8988T (cell line): Measurements from ENCODE around the gene RHEB.
"Not testable (repeated sequence)": the region's sequence is repeated elsewhere in the genome, so short reads cannot be mapped to it uniquely, and the experiment has no call there.

Experiments used
- DNase-seq: peaks from one replicate; pipeline ENCODE4 v3.0.0; 2011

The RHEB gene, protein sequence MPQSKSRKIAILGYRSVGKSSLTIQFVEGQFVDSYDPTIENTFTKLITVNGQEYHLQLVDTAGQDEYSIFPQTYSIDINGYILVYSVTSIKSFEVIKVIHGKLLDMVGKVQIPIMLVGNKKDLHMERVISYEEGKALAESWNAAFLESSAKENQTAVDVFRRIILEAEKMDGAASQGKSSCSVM

DNA sequence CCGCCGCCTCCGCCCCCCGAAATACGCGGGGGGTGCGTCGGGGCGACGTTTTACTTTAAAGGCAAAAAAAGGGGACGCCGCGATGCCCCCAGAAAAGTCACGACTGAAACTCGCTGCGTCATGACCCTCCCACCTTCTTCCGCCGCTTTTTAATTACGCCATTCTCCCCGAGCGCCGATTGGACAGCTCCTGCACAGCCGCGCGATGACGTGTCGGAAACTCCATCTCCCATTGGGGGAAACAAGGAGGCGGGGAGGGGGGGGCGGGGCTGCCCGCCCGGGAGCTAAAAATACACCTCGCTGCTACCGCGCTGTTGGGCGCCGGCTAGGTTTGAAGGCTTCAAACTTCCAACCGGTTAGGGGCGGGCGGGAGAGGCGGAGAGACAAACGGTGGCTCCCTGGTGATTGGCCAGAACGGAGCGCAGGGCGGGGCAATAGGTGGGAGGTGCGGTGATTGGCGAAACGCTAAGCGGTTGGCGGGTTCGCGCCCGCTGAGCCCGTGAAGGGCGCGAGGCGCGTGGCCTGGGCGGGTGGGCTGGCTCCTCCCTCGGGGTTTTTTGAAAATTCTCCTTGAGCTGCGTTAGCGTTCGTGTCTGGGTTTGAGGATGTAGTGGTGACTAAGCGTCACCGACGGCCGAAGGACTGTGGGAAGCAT is at the start of gene RHEB:
TSS of gene RHEB (minus strand) at position 131 of the 654 bp plus-strand sequence. CDS start 384 bp downstream, outside the sequence.
- peak; percentile 72 for DNase-seq

DNA sequence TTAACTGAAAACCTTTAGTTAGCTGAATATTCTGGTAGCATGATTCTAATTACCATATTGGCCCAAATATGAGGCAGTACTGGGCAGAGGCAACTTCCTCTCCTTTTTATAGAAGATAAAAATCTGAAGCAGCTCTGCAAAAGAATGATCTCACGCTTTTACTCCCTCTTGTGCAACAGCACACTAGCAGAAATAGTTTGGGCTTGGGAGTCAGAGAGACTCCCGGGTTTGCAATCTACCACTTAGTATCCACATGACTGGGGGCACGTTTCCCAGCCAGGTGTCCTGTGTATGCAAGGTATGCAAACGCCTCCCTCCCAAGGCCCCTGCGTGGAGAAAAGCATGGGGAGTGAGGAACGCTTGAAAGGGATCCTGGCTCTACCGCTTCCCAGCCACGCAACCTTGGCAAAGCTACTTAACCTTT is 47.2 kb upstream of the RHEB start:
- DNase-seq, result no peak

DNA sequence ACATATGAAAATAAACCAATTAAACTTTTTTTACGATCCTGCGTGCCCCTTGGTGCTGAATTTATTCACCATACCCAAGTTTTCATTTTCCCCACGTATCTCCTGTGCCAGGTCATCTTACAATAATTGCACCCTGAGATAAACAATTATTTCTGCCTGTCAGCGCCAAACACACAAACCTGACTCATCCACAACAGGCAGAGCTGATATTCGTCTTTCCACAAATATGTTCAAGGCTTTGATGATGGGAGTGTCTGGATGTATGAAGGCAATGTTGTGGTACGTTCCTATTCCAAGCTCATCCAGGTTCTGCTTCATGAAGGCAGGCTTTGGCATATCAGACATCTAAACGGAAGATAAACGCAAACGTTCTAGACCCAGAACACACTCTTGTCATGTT is 45.8 kb upstream of the RHEB start:
- DNase-seq, result no peak

DNA sequence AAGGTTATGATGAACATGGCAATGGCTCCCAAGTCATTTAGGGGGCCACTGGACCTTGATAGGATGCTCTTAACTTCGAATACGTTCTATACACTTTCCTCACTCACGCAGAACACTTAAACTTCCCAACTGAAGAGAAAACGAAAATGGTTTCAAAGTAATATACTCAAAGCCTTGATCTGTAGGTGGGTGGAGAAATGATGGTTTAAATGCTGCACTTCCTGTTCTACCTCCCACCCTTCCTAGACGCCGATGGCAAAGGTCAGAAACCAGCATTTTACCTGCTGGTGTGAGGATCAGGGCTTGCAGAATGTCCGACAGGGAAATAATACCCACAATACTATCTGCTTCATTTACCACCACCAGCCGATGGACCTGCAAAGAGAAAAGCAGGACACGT is 40.5 kb upstream of the RHEB start:
- DNase-seq, result no peak

DNA sequence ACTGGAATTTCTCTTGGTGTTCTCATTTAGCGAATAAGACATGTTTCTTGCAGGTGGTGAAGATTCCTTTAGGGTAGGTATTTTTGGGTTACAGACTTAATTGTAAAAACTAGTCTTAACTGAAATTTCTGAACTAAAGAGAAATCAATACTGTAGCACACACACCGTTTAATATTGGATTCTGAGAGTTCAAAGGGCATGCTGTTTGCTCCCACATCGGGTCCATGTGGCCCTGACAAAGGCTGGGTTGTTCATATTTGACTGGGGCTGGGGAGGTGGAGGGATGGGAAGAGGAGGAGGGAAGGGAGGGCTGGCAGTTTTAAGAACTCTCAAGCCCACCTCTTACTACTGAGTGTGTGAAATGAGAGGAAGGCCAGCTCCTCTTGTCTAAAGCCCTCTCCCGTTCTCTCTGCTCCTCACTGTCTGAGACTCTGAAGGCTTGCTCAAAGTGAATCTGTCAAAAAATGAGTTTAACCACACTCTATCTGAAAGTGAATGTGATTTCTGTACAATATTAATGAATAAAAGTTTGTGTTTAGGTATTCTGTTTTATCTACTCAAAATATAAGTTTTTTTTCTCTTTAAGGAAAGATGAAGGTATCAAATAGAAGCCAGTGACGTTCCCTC is 40.0 kb upstream of the RHEB start:
- DNase-seq, result no peak

DNA sequence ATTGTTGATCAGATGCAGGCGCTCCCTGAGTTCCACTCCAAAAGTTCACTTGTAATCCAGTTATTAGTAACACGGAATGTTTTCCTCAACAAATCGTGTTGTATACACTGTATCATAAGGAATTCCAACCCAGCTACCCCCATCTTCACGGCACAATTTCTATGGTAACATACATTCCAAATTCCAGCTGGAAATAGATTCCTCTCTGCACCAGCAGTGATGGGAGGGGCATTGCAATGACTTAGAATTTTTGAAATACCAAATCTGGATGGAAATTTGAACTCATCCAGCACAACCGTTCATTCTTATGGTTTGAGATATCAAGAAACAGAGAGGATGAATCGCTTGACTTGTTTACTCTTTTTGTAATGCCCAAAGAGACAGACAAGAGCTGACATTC is 38.9 kb upstream of the RHEB start:
- no peak for DNase-seq

DNA sequence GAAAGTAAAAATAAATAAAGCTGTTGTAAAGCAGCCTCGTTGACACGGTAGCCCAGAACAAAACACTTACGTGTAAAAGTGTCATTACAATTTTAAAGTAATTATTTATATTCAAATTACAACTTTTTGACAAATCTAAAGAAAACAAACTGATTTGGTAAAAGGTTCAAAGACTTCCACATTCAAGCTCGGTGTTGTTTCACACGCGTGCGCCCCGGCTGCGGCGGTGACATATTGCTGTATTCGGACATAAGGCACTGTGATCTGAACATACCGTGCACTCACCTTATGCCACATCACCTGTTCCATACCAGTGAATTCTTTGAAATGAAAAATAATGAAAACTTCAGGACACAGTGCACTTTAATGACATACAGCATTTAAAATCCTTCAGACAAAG is 36.9 kb upstream of the RHEB start:
- DNase-seq, result no peak

DNA sequence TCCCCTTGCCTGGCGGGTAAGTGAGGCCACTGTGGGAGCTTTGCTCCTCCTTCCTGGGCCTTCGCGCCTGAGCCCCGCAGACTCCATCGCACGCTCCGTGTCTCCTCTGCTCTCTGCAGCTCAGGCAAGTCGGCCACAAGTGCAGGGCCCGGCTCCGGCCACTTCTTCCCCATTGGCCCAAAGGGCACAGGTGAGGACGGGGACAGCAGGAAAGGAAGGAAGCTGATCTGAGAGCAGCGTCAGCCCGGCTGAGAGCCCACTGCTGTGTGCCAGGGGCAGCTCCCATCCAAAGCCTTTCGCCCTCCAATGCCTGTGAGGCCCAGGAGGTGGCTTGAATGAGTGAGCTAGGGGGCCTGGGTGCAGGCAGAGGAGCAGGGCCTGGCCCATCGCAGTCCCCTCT is 33.7 kb upstream of the RHEB start:
- no peak for DNase-seq

DNA sequence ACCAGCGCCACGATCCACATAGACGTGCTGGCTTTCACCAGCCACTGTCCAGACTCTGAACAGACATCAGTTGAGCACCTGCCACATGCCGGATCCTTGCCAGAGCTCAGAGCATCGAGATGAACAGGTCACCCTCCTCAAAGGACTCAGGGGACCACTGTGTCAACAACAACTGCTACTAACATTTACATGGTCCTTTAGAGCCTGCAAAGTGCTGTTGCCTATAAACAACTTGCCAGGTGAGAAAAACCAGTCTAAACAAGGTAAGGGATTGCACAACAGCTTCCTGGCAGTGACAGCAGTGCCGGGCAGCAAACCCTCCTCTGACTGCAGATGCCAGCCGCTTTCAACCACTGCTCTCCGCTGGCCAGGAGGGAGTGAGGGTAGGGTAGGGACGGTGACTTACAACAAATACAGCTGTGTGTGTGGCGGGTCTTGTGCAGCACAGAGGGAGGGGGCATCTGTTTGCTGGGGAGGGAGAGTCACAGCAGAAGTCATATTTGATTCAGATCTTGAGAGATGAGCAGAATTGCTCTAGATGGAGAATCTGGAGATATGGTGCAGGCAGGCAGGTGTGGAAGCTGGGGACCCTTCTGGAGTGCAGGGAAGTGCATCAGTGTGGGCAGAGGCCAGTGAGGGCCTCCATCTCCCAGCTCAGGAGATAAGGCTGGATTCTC is 32.8 kb upstream of the RHEB start:
- no peak for DNase-seq

DNA sequence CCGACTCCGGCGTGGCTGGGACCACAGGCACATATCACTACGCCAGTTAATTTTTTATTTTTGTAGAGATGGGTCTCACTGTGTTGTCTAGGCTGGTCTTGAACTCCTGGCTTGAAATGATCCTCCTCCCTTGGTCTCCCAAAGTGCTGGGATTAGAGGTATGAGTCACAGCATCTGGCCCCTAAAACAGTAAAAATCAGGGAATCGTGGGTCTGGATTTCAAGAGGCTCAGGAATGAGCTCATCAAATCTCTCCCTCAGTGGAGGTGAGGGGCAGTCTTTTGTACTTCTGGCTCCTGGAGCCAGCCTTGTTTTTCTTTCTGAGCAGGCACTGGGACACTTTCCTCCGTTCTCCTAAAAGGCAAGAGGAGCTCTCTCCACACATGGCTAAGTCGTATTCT is 32.1 kb upstream of the RHEB start:
- DNase-seq, result no peak

DNA sequence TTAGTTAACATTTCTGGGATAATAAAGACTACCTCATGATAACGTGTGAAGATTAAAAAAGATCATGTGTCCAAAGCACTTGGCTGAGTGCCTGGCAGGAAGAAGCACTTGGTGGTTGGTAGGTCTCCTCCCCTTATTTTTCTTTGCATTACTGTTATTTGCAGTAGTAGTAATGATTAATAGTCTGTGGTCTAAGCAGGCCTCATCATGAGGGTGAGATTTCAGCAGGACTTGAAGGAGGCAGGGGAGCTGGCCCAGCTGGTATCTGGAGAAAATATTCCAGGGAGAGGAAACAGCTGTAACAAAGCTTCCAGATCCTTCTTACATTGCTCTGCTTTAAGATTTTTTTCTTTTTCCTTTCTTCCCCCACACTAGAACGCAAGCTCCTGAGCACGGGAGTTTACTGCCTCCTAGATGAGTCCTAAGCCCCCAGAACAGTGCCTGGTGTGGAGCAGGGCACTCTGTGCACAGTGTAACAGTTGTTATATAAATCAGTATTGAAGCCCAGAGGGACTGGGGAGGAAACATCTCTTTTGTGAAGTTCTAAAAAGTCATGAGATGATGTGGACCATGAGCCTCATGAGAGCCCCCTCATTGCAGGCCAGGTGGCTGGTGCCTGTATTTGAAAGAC is 31.1 kb upstream of the RHEB start:
- DNase-seq, result no peak

DNA sequence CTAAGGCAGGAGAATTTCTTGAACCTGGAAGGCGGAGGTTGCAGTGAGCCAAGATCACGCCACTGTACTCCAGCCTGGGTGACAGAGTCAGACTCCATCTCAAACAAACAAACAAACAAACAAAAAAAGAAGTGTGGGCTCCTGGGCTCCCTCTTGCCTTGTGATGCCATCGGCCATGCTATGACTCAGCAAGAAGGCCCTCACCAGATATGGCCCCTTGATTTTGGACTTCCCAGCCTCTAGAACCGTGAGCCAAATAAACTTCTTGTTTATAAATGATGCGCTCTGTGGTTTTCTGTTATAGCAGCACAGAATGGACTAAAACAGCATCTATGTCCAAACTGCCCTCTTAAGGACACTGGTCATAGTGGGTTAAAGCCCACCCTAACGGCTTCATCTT is 29.9 kb upstream of the RHEB start:
- DNase-seq, result no peak

DNA sequence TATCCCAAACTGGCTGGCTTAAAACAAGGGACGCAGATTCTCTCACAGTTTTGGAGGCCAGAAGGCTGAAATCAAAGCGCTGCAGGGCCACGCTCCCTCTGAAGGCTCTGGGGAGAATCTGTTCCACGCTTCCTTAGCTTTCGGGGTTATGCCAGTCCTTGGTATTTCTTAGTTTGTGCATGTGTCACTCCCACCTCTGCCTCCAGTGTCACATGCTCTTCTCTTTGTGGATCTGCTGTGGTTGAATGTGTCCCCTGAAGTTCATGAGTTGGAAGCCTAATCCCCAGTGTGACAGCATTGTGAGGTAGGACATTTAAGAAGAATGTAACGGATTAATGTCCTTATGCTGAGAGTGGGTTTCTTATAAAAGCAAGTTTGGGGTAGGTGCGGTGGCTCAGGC is 29.4 kb upstream of the RHEB start:
- no peak for DNase-seq

DNA sequence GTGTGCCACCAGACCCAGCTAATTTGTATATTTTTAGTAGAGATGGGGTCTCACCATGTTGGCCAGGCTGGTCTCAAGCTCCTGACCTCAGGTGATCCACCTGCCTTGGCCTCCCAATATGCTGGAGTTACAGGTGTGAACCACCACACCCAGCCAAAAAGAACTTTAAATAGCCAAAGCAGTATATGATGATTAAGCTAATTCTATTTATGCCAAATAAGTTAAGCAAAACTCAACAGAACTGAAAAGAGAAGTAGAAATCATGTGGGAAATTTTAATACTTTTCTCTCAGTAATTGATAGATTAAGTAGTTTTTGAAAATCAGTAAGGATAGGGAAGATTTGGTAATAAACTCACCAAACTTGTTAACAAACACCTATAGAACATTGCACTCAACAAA is 24.5 kb upstream of the RHEB start:
- no peak for DNase-seq

DNA sequence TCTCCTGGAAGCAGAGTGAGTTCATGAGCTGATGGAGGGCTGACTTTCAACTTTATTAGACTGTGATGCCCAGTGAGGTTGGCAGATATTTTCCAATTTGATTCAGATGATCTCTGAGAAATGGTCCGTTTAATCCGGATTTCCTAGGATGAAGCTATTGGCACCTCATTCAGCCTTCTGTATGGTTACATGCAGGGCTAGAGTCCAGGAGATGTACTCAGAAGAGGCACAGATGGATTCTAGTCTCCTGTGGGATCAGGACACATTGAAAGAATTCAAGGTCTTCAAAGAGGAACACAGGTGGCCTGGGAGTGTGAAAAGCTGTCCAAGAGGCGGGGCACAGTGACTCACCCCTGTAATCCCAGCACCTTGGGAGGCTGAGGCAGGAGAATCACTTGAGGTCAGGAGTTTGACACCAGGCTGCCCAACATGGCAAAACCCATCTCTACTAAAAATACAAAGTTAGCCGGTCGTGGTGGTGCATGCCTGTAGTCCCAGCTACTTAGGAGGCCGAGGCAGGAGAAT is 23.0 kb upstream of the RHEB start:
- DNase-seq, result no peak

DNA sequence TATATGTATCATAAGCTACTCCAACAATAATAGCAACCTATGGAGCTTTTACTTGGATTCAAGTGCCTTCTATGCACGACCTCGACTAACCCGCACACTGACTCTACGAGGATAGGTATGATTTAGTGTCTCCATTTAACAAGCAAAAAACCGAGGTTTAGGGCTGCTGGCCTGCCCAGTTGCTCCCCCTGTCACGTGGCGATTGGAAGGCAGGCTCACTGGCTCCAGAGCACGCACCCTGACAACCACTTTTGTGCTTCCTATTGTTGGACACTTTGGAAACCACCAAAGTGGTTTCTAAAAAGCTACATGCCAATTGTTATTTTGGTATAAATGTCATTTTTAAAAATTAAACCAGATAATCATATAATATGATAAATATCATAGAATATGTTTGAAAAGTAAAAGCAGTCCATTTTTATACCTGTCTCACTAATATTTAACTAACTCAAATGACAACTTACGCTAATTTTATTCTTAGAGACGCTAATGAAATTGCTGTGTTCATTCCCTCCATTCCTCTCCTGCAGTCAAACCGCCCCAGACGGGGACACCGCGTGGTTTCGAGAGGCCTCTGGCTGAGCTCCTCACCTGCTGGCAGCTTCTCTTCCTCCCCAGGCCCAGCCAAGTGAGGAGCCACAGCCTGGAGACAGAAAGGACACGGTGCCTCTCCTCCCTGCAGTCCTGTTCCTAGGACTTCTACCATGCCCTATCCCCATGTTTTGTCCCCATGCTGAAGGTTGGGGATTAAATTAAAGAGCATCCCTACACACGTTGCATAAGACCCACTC is 22.2 kb upstream of the RHEB start:
- DNase-seq, result no peak

DNA sequence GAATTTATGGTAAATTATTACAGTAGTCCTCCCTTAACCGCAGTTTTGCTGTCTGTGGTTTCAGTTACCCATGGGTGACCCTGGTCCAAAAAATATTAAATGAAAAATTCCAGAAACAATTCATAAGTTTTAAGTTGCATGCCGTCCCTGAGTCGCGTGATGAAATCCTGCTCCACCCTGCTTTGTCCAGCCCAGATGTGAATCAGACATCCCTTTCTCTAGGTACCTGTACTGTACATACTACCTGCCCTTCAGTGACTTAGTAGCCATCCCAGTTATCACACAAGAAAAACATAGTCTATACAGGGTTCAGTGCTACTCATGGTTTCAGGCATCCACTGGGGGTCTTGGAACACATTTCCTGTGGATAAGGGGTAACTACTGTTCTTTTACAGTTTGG is 20.5 kb upstream of the RHEB start:
- no peak for DNase-seq

DNA sequence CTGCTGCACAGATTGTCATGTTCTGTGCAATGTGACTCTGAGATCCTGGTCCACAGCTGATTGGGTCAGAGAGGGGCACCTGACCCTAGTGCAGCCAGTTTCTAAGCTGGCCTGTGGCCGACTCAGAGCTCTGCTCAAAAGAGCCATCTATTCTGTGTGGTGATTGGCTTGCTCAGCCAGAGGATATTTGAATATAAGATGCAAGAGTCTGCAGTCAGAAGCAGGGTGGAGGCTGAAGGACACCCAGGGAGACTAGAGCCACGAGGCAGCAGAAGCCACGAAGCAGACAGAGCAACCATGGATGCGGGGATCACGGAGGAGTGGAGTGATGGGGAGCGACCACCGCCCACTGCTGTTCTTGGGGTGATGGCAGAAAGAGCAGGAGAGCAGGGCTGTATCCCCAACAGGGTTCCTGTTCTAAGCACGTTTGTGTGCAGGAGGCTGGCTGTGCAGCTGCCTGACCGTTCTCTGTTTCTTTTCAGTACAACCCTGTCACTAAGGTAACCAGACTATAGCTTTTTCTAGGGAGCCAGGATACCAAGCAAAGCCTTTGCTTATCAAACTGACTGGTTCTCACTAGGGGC is 19.5 kb upstream of the RHEB start:
- no peak for DNase-seq

DNA sequence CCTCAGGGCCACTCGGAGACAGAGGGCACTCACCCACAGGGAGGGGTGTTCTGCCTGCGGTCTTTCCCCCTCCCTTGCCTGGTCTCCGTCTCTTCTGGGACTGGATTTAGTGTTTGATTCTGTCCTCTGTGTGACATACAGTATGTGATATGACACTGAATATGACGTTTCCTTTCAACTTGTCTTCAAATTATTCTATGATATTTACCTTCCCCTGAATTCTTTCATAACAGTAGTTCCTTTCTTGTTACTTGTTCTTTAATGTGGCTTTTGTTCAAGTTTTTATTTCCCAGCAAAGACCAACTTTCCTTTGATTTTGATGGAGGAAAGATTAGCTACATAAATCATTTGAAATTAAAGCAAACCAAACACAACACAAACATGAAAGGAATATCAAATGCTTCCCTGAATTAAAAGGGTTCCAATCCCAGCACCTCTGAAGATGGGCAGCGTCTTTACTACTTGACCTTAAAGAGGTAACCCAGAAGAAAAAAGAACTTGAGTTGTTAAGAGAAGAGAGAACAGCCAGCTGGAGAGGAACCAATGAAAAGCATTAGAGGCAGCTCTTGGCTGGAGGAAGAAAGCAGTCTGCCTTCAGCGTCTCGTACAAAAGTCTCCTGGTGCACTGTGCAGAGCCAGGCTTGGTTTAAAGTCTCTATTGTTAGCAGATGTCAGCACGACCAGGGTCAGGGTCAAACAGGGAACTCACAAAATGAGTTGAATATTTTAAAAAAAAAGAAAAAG is 18.3 kb upstream of the RHEB start:
- DNase-seq, result no peak

DNA sequence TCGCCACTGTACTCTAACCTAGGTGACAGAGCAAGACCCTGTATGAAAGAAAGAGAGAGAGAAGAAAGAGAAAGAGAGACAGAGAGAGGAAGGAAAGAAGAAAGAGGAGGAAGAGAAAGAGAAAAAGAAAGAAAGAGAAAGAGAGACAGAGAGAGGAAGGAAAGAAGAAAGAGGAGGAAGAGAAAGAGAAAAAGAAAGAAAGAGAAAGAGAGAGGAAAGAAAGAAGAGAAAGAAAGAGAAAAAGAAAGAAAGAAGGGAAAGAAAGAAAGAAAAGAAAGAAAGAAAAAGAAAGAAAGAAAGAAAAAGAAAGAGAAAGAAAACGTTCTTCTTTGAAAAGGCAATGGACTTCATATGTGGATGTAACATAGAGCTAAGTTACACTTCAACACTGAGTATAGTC is 16.5 kb upstream of the RHEB start:
- not testable (repeated sequence) for DNase-seq

DNA sequence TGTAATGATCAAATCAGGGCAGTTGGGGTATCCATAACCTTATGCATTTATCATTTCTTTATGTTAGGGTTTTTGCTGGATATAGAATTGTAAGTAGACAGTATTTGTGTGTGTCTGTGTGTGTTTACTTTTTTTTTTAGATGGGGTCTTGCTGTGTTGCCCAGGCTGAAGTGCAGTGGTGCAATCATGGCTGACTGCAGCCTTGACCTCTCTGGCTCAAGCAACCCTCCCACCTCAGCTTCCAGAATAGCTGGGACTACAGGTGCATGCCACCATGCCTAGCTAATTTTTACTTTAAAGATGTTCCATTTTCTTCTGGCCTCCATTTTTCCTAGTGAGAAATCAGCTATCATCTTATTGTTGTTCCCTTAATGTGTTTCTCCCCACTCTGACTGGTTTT is 10.1 kb upstream of the RHEB start:
- no peak for DNase-seq
